ENCODE results near the gene OR6B1. TPM values are rescaled to one million over a fixed set of nuclear protein-coding genes. Genes with fewer than 3 reads are reported as not detected.

The OR6B1 gene
- total RNA-seq = not detected in 2 replicates

DNA sequence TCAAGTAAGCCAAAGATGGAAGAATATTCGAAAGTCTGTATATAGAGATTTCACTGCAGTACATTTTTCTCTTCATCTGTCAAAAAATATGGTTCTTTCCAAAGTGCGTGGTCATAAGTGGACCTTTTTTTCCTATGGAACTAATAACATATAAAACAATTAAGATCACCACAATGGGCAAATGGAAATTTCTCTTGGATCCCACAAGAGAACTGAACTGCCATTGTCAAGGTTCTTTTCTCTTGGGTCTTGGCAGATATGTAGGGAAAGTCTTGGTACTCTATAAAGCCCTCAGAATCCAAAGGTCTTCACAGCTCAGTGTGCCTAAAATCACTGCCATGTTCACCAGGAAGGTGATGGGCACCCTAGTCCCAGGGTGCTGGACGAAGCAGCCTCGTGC, at the start of gene OR6B1:
Gene OR6B1, plus strand, starts transcription at position 301 of the 400 bp plus-strand sequence. CDS start 3,677 bp downstream, outside the sequence.
- no peak for DNase-seq (ENCODE audit: low read depth)
- no peaks in the 10 kb centered on the region for H3K27me3 ChIP-seq (ENCODE audit: control insufficient read depth, insufficient read depth, low read length)
- TF ChIP-seq, protein P1, sequence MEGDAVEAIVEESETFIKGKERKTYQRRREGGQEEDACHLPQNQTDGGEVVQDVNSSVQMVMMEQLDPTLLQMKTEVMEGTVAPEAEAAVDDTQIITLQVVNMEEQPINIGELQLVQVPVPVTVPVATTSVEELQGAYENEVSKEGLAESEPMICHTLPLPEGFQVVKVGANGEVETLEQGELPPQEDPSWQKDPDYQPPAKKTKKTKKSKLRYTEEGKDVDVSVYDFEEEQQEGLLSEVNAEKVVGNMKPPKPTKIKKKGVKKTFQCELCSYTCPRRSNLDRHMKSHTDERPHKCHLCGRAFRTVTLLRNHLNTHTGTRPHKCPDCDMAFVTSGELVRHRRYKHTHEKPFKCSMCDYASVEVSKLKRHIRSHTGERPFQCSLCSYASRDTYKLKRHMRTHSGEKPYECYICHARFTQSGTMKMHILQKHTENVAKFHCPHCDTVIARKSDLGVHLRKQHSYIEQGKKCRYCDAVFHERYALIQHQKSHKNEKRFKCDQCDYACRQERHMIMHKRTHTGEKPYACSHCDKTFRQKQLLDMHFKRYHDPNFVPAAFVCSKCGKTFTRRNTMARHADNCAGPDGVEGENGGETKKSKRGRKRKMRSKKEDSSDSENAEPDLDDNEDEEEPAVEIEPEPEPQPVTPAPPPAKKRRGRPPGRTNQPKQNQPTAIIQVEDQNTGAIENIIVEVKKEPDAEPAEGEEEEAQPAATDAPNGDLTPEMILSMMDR (IDR thresholded peaks at IDR 0.05; ENCODE audit: insufficient read depth, low read length, poor library complexity, severe bottlenecking) = no peak
- H3K4me3 ChIP-seq (ENCODE audit: low read depth, low read length) = no peak within 1 kb of the TSS
- no peaks in the 10 kb centered on the region for H3K36me3 ChIP-seq (ENCODE audit: control insufficient read depth, insufficient read depth, low read length)

DNA sequence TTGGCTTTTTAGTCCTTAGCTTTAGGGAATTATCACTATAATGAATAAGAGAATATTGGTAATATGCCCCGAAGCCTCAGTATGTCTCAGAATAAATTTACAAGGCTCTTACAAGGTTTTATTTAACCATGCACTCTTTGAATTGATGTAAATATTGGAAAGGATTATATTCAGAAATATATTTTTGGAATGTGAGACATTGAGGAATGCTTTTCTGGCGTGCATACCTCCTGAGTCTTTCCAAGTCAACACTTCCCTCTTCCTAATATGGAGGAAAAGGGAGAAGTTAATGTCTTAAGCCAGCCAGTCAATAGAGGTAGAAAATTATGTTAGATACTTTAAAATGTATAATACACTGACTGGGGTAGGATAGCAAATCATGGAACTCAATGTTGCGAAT, 46.7 kb upstream of the OR6B1 start:
- H3K27me3 ChIP-seq (ENCODE audit: control insufficient read depth, insufficient read depth, low read length) = no peaks in the 10 kb centered on the region
- no peak for DNase-seq (ENCODE audit: low read depth)
- TF ChIP-seq, protein P1 (IDR thresholded peaks at IDR 0.05; ENCODE audit: insufficient read depth, low read length, poor library complexity, severe bottlenecking) = no peak

DNA sequence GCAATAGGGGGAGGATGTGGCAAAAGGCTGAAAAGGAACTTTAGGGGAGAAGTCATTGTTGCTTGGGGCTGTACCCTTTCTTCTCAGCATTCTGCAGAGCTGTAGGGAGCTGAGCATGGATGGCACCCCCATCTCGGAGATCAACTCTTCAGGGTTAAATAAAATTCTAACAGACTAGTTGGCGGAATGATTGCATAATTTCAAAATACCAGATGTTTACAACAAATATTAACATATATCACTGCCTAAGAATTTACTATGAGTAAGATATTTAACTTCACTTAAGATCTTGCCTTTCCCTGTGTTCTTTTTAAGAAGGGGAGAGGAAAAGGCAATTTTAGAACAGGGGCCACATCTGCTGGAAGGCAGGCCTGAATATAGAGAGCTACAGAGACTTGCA, 46.0 kb upstream of the OR6B1 start:
- TF ChIP-seq, protein P1 (IDR thresholded peaks at IDR 0.05; ENCODE audit: insufficient read depth, low read length, poor library complexity, severe bottlenecking) = no peak
- DNase-seq (ENCODE audit: low read depth) = no peak
- H3K4me3 ChIP-seq (ENCODE audit: low read depth, low read length) = no peak overlapping the region
- H3K27me3 ChIP-seq (ENCODE audit: control insufficient read depth, insufficient read depth, low read length) = no peaks in the 10 kb centered on the region
- H3K36me3 ChIP-seq (ENCODE audit: control insufficient read depth, insufficient read depth, low read length) = no peaks in the 10 kb centered on the region

More for the DNA sequence above, 46.7 kb upstream of the OR6B1 start:
- Histone ChIP-seq H3K36me3 (ENCODE audit: control insufficient read depth, insufficient read depth, low read length) (no peaks in the 10 kb centered on the region), H3K4me3 (ENCODE audit: low read depth, low read length) (no peak overlapping the region)

DNA sequence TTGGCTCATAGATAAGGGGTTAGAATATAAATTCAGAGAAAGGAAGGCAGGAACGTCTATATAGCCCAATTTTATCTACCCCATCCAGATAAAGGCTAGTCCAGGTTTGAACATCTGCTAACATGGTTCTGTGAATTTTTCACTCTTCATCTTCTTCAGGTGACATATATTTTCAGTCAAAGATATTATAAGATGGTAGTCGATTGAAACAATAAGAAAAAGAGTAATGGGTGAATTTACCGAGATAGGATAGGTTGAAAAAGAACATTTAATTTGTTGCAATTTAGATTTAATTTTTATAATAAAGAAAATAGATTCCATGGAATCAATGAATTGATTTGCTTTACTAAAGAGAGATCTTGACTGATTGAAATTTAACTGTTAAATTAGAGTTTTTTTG, 45.6 kb upstream of the OR6B1 start, which contains the start of gene OR2F1:
Gene OR2F1, plus strand, starts transcription at position 301 of the 400 bp plus-strand sequence. CDS start 5,127 bp downstream, outside the sequence.
- H3K4me3 ChIP-seq (ENCODE audit: low read depth, low read length) = no peak within 1 kb of the TSS

DNA sequence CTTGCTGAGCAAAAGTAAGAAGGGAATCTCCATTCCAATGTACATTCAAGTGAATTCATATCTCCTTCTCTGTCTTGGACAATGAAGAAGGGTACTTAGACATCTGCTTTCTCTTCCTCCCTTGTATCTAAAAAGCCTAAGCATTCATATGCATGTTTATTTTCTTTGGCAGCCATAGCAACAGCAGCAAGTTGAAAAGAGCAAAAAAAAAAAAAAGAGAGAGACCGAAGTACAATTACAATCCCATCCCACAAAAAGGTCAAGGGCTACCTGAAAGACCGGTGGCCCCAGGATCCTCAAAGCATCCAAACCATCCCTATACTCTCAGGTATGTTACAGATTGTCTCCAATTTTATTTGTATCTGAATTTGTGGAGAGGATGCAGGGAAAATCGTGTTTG, 41.3 kb upstream of the OR6B1 start:
- Histone ChIP-seq H3K27me3 (ENCODE audit: control insufficient read depth, insufficient read depth, low read length) (no peaks in the 10 kb centered on the region), H3K4me3 (ENCODE audit: low read depth, low read length) (no peak overlapping the region), H3K36me3 (ENCODE audit: control insufficient read depth, insufficient read depth, low read length) (no peaks in the 10 kb centered on the region)
- TF ChIP-seq, protein P1 (IDR thresholded peaks at IDR 0.05; ENCODE audit: insufficient read depth, low read length, poor library complexity, severe bottlenecking) = no peak
- DNase-seq (ENCODE audit: low read depth) = no peak

More for the DNA sequence above, 45.6 kb upstream of the OR6B1 start, which contains the start of gene OR2F1:
- Histone ChIP-seq H3K36me3 (ENCODE audit: control insufficient read depth, insufficient read depth, low read length) (no peaks in the 10 kb centered on the region), H3K27me3 (ENCODE audit: control insufficient read depth, insufficient read depth, low read length) (no peaks in the 10 kb centered on the region)
- DNase-seq (ENCODE audit: low read depth) = no peak
- TF ChIP-seq, protein P1 (IDR thresholded peaks at IDR 0.05; ENCODE audit: insufficient read depth, low read length, poor library complexity, severe bottlenecking) = no peak
